ENCODE measurements around the gene TLDC2.
"Not testable (repeated sequence)": the region's sequence is repeated elsewhere in the genome, so short reads cannot be mapped to it uniquely, and the experiment has no call there.

TLDC2 gene

GRCh38 chr20:36895036-36895435, 19.1 kb downstream of the TLDC2 start:
- FAIRE-seq: no peak
- no peak for DNase-seq (ENCODE audit: extremely low spot score, insufficient read length, low read depth)

GRCh38 chr20:36904690-36905089, 28.8 kb downstream of the TLDC2 start:
- FAIRE-seq (no peak), DNase-seq (ENCODE audit: extremely low spot score, insufficient read length, low read depth) (no peak)

- not testable (repeated sequence) for DNase-seq (ENCODE audit: extremely low spot score, insufficient read length, low read depth); FAIRE-seq
These were observed 29.6 kb downstream of the TLDC2 start for GRCh38 chr20:36905566-36905965.

- not testable (repeated sequence) for FAIRE-seq; DNase-seq (ENCODE audit: extremely low spot score, insufficient read length, low read depth)
These were observed 30.1 kb downstream of the TLDC2 start for GRCh38 chr20:36906086-36906485.

GRCh38 chr20:36908603-36909002, 32.7 kb downstream of the TLDC2 start:
- DNase-seq (ENCODE audit: extremely low spot score, insufficient read length, low read depth): peak; percentile 14
- peak; percentile 74 for FAIRE-seq

- FAIRE-seq (no peak), DNase-seq (ENCODE audit: extremely low spot score, insufficient read length, low read depth) (no peak)
These were observed 40.3 kb downstream of the TLDC2 start for GRCh38 chr20:36916199-36916598.

- DNase-seq (ENCODE audit: extremely low spot score, insufficient read length, low read depth) (no peak), FAIRE-seq (no peak)
These were observed 41.3 kb downstream of the TLDC2 start for GRCh38 chr20:36917240-36917639.

- no peak for FAIRE-seq
- no peak for DNase-seq (ENCODE audit: extremely low spot score, insufficient read length, low read depth)
These were observed 42.0 kb downstream of the TLDC2 start for GRCh38 chr20:36917943-36918342.

- DNase-seq (ENCODE audit: extremely low spot score, insufficient read length, low read depth): peak; percentile 40
- FAIRE-seq: peak; percentile 50
These were observed 43.9 kb downstream of the TLDC2 start for GRCh38 chr20:36919715-36920333.

GRCh38 chr20:36920334-36920730, 44.4 kb downstream of the TLDC2 start:
- no peak for DNase-seq (ENCODE audit: extremely low spot score, insufficient read length, low read depth)
- no peak for FAIRE-seq

GRCh38 chr20:36924167-36925045, 48.5 kb downstream of the TLDC2 start:
- FAIRE-seq (no peak), DNase-seq (ENCODE audit: extremely low spot score, insufficient read length, low read depth) (no peak)

GRCh38 chr20:36925234-36925633, 49.3 kb downstream of the TLDC2 start:
- DNase-seq (ENCODE audit: extremely low spot score, insufficient read length, low read depth) (no peak), FAIRE-seq (no peak)

- FAIRE-seq (no peak), DNase-seq (ENCODE audit: extremely low spot score, insufficient read length, low read depth) (no peak)
These were observed 50.8 kb downstream of the TLDC2 start for GRCh38 chr20:36926653-36927200.

GRCh38 chr20:36927704-36928103, 51.8 kb downstream of the TLDC2 start:
- no peak for DNase-seq (ENCODE audit: extremely low spot score, insufficient read length, low read depth)
- no peak for FAIRE-seq

GRCh38 chr20:36929290-36929689, 53.4 kb downstream of the TLDC2 start:
- DNase-seq (ENCODE audit: extremely low spot score, insufficient read length, low read depth): no peak
- no peak for FAIRE-seq

GRCh38 chr20:36929691-36930090, 53.8 kb downstream of the TLDC2 start:
- FAIRE-seq: no peak

GRCh38 chr20:36932067-36932466, 56.1 kb downstream of the TLDC2 start:
- not testable (repeated sequence) for DNase-seq (ENCODE audit: extremely low spot score, insufficient read length, low read depth); FAIRE-seq

More at GRCh38 chr20:36929691-36930090, 53.8 kb downstream of the TLDC2 start:
- DNase-seq (ENCODE audit: extremely low spot score, insufficient read length, low read depth): no peak

- DNase-seq (ENCODE audit: extremely low spot score, insufficient read length, low read depth) (no peak), FAIRE-seq (no peak)
These were observed 56.8 kb downstream of the TLDC2 start for GRCh38 chr20:36932476-36933426.

- FAIRE-seq; DNase-seq (ENCODE audit: extremely low spot score, insufficient read length, low read depth): not testable (repeated sequence)
These were observed 57.6 kb downstream of the TLDC2 start for GRCh38 chr20:36933571-36933970.

- no peak for DNase-seq (ENCODE audit: extremely low spot score, insufficient read length, low read depth)
- FAIRE-seq: no peak
These were observed 60.4 kb downstream of the TLDC2 start for GRCh38 chr20:36936341-36936740.
